Transverse colon (tissue), 4 donors: ENCODE data around the gene LDB2.

Experiments
- POLR2A ChIP-seq: fragments of 450-650 bp; IDR thresholded peaks from one replicate; pipeline ENCODE4 v1.6.1; 2016; ENCODE audit warnings: antibody characterized with exemption, mild to moderate bottlenecking, moderate library complexity
- POLR2AphosphoS5 ChIP-seq, 3 donors: sonication (generic); formaldehyde crosslinking; IDR thresholded peaks; one replicate each; pipeline ENCODE4 v1.6.1; 2016; ENCODE audit warnings: antibody characterized with exemption in 3 of 3
- TF ChIP-seq, protein P1 (sequence below), 5 experiments: fragments of 200-600 bp in 3 of 5; fragments of 450-650 bp in 2 of 5; sonication (generic) in 3 of 5; IDR thresholded peaks; 1 replicate in 2 of 5; 2 replicates in 3 of 5; pipeline ENCODE4 v1.5.1; 2016 to 2017; ENCODE audit warnings: antibody characterized with exemption in 5 of 5, inconsistent platforms in 3 of 5, mild to moderate bottlenecking in 2 of 5, moderate library complexity in 1 of 5

DNA sequence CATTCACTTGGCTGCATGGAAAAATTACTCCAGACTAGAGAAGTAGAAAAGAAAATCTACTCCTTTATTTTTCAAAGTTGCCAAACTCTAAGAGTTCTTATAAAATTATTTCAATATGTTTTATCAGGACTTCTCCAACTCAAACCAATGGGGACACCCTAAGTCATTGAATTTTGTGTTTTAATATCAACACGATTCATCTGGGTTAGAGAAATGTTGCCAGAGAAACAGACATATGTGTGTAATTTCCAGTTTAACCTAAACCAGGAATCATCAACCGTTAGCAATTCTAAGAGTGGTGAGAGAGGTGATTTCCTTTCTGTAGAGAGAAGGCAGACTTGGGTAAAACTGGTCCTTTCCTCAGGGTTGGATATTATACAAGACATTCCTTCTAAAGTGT lies 291.8 kb downstream of the LDB2 start:
- TF ChIP-seq, protein P1, sequence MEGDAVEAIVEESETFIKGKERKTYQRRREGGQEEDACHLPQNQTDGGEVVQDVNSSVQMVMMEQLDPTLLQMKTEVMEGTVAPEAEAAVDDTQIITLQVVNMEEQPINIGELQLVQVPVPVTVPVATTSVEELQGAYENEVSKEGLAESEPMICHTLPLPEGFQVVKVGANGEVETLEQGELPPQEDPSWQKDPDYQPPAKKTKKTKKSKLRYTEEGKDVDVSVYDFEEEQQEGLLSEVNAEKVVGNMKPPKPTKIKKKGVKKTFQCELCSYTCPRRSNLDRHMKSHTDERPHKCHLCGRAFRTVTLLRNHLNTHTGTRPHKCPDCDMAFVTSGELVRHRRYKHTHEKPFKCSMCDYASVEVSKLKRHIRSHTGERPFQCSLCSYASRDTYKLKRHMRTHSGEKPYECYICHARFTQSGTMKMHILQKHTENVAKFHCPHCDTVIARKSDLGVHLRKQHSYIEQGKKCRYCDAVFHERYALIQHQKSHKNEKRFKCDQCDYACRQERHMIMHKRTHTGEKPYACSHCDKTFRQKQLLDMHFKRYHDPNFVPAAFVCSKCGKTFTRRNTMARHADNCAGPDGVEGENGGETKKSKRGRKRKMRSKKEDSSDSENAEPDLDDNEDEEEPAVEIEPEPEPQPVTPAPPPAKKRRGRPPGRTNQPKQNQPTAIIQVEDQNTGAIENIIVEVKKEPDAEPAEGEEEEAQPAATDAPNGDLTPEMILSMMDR (IDR thresholded peaks at IDR 0.05): no peak
- TF ChIP-seq POLR2AphosphoS5 (IDR thresholded peaks at IDR 0.05): no peak
- TF ChIP-seq POLR2A: no peak
